NCI-H2107 (cell line): ENCODE results near the gene FOXJ2.
"Not testable (repeated sequence)": the region's sequence is repeated elsewhere in the genome, so short reads cannot be mapped to it uniquely, and the experiment has no call there.

Experiments
- DNase-seq: peaks from one replicate; lab custom pipeline; 2025; lab: John Stamatoyannopoulos, UW

Gene FOXJ2

DNA sequence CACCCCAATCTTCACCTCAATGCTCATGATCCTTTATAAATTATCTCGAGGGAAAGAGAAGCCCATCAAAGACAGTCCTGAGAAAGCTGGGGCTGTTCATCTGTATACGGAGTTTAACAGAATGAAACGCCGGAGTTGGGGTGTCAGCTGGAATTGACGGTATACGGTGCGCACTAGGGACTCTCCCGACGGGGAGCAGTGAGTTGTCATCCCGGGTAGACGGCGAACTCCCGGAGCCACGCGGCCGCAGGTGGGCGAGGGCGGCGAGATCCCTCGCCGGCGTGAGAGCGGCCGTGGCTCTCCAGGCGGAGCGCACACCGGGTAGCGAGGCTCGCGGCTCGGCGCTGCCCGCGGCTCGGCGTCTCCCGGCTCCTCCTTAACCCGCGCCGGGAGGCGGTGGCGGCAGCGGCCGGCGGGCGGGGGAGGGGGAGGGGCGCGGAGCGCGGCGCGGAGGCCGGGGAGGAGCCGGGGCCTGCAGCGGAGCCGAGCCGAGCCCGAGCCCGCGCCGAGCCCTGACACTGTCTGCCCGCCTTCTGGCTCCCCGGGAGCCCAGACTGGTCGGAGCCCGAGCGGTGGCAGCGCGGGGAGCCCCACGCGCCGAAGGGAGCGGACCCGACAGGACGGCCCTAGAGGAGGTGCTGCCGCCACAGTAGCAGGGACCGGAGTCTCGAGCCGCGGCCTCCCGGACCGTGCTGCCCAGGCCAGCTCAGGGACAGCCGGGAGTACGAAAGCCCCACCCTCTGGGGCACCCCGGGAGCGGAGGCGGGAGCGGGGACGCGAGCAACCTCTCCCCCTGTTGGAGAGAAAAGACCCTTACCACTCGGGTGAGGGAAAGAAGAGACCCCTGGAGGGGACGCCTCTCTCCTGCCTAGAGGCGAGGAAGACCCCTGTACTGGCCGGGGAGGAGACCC, at the start of gene FOXJ2:
TSS of gene FOXJ2 (plus strand) at position 475 of the 911 bp plus-strand sequence. CDS start 7,117 bp downstream, outside the sequence.
- peak; percentile 75 for DNase-seq

- not testable (repeated sequence) for DNase-seq
Measured at GRCh38 chr12:7983019-7983418, 49.5 kb upstream of the FOXJ2 start.

DNA sequence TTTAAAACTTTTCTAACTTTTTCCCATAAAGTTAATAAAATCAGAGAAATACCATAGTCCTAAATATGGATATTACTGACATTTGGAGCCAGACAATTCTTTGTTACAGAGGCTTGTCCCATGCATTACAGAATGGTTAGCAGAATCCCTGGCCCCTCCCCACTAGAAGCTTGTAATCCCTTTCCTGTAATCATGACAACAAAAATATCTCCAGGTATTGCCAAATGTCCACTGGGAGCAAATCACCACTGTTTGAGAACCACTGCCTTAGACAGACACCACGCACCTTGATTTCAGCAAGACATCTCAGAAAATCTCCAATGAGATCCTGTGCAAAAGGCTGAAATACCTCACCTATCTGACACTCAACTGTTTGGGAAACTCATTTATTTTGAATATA, 49.1 kb upstream of the FOXJ2 start:
- not testable (repeated sequence) for DNase-seq

- no peak for DNase-seq
Measured at GRCh38 chr12:7984900-7985299, 47.6 kb upstream of the FOXJ2 start.

GRCh38 chr12:7985802-7986418, 46.6 kb upstream of the FOXJ2 start:
- no peak for DNase-seq

DNA sequence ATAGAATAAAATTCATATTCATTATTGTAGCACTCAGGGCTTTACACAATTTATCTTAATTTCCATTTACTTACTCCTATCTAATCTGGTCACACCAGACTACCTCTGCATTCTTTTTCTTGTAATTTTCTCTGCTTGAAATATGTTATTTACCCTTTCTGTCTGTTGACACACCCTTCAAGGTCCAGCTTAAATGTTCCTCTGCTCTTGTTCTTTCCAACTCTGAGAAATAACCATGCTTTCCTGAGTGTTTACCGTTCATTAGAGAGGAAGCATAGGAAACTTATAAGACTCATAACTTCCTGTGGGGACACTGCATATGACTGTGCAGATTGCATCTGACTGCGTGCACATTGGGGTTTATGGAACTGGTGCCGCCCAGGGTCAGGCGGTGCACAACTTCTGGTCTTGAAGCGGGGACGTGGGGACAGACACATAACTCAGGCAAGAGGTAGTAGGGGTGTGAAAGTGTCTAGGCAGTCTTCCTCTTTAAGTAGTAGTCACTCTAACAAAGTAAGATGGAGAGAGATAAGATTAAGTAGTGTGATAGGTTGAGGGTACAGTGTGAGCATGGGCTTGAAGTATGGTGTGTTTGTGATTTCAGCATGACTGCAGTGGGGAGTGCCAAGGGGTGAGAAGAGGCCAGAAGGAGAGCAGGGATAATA, 42.6 kb upstream of the FOXJ2 start:
- DNase-seq: no peak

DNA sequence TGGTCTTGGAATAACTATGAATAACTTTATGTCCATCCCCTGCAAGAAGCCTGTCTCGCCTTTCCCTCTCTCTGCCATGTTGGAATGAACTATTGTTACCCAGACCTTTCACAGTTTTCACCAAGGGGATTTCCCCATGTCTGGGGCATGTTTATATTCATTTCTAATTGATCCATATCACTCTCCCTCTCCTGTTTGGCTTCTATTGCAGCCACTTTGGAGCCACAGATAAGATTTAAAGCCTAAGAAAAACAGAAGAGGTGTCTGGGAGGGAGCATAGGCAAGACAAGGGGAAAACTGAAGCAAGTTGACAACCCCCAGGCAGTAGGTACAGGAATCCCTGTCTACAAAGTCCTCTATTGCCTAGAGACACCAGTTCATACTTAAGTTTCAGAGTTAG, 41.0 kb upstream of the FOXJ2 start:
- DNase-seq: no peak

DNA sequence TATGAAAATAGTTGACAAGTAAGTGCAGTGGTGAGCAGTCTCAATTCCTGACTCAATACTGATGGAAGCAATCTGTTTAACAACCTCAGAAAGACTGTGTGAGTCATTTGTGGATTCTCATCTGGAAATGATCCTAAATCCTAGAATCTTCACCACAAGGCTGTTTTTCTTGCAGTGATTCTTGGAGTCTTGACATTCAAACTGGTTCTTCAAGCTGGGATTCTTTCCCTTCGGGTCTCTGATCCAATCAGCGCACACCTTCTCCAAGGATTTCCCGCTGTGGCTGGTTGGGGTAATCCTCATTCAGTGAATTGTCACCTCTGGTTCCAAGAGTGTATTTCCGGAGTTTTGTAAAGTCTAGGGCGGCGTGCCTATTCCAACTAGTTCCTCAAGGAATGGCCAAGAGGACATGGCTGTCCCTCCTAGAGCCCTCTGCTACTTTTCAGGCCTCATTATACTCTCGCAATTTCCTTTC, 37.7 kb upstream of the FOXJ2 start:
- DNase-seq: no peak

DNA sequence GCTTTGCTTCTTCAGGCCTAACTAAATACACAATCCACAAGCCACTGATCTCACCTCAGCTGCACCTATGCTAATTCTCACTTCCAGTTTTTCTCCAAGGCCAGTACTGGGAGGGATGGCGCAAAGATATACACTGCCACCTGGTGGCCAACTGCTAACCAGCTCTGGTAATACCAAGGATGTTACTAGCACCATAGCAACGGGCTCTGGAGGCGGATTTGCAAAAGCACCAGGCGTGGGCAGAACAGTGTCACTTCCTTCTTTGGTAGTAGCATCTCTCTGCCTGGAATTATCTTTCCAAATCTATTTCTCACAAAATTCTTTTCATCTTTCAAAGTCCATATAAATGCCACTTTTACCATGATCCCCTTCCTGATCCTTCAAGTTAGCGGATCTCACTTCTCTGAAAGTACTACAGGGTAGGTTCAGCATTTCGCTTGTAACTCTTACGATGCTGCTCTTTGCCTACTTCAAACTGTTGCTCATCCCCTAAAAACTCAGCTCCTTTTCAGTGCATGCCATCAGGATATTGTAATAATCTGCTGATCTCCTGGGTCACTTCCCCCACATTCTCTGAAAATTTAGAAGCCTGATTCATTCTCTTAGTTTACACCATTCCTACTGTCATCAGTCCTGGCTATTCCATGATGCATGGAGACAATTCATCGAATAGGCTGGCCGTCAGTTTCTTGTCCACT, 37.1 kb upstream of the FOXJ2 start:
- DNase-seq: peak; percentile 24

DNA sequence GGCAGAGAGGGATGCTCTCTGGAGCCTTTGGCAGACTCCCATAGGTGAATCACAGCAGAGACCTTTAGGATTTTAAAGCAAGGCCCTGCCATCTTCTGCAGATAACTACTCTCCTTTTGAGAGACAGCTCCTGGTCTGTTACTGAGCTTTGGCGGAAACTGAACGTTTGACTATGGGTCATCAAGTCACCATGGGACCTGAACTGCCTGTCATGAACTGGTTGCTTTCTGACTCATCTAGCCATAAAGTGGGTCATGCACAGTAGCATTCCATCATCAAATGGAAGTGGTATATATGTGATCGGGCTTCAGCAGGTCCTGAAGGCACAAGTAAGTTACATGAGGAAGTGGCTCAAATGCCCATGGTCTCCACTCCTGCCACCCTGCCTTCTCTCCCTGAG, 31.7 kb upstream of the FOXJ2 start:
- not testable (repeated sequence) for DNase-seq

DNA sequence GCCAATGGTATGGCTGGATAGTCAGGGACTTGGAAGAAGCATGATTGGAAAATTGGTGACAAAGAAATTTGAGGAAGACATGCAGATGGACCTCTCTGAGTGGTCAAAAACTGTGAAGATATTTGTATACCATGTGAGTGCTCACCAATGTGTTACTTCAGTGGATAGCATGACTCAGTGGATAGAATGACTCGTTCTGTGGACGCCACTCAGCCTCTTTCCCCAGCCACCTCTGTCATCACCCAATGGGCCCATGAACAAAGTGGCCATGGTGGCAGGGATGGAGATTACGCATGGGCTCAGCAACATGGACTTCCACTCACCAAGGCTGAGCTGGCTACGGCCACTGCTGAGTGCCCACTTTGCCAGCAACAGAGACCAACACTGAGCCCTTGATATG, 31.0 kb upstream of the FOXJ2 start:
- not testable (repeated sequence) for DNase-seq

- DNase-seq: not testable (repeated sequence)
Measured at GRCh38 chr12:8004897-8005296, 27.6 kb upstream of the FOXJ2 start.

GRCh38 chr12:8011331-8011730, 21.2 kb upstream of the FOXJ2 start:
- DNase-seq: no peak

GRCh38 chr12:8012651-8013309, 19.7 kb upstream of the FOXJ2 start:
- DNase-seq: no peak

GRCh38 chr12:8014836-8015235, 17.7 kb upstream of the FOXJ2 start:
- DNase-seq: no peak

- DNase-seq: not testable (repeated sequence)
Measured at GRCh38 chr12:8018213-8018612, 14.3 kb upstream of the FOXJ2 start.

DNA sequence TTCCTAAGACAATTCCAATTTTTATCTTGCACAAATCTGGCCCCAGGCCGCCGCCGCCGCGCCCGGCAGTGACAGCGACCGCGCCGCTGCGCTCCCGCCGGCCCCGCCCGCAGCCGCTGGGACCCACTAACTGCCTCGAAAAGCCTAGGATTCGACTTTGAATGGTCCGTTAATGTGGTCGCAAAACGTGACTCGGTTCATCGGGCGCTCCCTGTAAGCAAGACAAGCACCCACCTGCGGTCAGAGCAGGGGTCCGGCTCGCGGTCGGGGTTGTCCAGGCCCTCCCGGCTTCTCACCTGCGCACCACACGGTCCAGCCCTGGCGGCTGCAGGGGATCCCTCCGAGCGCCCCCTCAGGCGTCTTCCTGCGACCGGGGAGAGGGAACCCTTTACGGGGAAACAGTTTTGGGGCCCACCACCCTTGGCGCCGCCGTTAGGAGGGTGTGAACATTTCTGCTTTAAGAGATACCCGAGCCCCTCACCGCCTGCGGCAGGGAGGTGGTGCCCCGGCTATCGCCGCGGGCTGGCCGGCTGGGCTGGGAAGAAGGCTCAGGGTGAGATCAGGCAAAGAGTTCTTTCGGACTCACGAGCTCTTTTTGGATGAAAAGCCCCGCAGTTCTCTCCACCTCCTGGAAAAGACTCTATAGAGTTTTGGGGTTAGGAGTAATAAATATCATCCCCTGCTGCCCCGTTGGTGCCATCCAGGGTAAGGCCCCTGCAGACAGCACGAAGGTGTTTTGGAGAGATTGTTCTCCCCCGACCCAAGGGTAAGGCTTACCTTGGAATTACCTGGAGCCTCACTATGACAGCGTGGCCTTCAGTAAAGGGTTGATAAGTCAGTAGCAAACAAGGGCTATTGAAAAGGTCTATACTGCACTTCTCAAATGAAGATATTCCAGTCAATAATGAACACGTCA, 13.6 kb upstream of the FOXJ2 start:
- DNase-seq: no peak

- peak; percentile 91 for DNase-seq
Measured at GRCh38 chr12:8026291-8026900, 6.1 kb upstream of the FOXJ2 start.

DNA sequence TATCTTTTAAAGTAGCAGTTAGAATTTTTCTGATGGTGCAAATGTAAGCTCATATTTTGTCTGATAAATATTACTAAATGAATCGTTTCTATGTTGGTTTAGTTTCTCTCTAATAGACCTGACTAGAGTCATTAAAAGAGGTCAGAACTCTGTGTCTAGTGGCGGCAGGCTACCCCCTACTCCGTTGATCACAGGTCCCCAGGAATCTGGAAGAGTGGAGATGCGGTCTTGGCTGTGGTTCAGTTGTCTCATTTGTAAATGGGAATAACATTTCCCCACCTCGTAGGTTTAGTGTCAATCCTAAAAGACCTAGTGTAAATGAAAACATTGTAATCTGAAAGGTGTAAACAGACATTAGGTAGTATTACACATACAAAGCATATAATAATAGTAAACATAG, 4.7 kb upstream of the FOXJ2 start:
- DNase-seq: no peak

DNA sequence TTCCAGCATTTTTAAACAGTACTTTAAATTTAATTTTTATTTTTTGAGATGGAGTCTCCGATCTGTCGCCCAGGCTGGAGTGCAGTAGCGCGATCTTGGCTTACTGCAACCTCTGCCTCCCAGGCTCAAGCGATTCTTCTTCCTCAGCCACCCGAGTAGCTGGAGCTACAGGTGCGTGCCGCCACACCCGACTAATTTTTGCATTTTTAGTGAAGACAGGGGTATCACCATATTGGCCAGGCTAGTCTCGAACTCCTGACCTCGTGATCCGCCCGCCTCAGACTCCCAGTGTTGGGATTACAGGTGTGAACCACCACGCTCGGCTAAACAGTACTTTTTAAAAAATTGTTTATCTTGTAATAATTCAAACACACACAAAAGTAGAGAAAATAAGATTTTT, 4.2 kb upstream of the FOXJ2 start:
- no peak for DNase-seq
